ENCODE data around the gene TLCD5.

The TLCD5 gene

DNA sequence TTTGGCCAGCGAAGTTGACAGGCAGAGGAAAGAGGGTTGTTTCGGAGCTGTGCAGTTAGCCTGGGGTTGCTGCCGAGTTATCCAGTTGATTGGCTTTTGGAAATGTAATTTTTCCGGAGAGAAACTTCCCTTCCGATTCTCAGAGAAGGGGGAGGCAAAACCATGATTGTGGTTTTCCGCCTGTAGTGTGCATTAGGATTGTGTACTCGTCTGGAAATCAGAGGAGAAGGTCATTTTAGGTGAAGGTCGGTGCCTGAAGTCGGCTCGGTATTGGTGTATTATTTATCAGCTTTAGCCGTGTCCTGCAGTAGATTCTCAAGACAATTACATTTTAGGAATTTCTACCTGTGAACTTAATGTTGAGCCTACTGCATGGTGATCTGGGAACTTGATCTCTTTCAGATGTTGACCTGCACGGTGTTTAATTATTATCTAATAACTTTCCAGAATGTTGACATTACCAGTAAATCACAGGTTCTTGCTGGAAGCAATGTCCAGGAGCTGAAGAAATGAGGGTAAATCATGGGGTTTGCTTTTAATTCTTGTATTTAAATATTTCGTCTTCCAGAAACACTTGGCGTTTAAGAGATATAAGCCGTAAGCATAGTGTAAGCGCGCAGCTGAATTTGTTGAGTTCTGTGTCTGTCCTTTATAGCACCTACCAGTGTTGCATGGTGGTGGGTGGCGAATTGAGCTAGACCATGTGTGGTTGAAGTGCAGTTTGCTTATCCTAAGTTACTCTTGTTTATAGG, 12.4 kb downstream of the TLCD5 start:
- no peak for DNase-seq (ENCODE audit: low read depth)

GRCh38 chr11:120338107-120338933, 13.2 kb downstream of the TLCD5 start:
- no peak for DNase-seq (ENCODE audit: low read depth)

DNA sequence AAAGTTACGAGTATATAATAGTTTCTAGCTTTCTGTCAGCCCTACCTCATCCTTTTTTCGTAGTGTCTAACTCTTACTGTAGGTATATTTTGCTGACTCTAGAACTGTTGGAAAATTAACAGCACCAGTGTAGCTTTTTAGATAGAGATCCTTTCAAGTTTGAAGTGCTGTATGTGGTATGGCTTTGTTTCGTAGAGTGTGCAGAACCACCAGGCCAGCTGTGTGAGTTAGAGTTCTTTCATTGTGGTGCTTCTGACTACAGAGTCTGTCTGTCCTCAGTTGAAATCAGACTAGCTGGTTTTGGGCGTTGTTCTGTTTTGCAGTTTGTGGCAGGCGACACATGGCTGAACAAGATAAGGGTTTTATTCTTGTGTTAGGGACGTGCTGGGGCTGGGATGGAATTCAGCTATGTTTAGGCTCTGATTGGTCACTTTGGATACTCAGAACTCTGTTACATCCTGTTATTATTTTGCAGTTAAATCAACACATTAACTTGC, 14.3 kb downstream of the TLCD5 start:
- DNase-seq (ENCODE audit: low read depth): no peak

DNA sequence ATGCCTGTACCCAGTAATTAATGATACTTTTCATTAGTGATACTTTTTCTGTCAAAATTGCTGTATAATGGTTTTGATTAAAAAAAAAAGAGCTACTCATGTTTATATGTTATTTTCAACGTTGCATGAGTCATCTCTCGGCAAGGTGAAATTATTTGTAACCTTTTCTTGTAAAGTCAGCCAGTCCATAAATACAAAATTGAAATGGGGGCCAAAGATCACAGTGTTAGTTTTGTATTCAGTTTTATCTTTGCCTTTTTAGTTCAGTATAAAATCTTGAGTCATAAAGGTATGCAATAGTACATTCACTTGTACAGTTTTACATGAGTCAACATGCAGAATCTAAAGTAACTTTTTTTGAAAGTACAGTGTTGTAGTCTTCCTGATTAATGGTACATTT, 15.4 kb downstream of the TLCD5 start:
- no peak for DNase-seq (ENCODE audit: low read depth)

GRCh38 chr11:120342226-120342625, 17.1 kb downstream of the TLCD5 start:
- DNase-seq (ENCODE audit: low read depth): no peak

DNA sequence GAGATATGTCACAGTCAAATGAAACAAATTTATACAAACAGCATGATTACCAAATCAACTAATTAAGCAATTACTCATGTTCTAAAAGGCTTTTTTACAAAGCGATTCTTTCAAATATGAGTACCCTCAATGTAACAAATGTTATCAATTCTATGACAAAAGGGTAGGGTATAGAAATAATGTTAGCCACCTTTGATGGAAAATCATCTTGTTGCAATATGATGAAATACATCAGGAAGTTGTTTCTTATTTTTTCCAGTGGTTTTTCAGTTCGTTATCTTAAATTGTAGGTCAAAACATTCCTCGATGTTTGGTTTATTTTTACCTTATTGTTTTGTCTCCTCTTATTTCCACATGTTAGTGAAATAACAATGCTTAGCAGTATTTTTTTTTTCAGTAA, 17.6 kb downstream of the TLCD5 start:
- no peak for DNase-seq (ENCODE audit: low read depth)

- DNase-seq (ENCODE audit: low read depth): no peak
These were observed 18.3 kb downstream of the TLCD5 start for GRCh38 chr11:120343429-120343828.

DNA sequence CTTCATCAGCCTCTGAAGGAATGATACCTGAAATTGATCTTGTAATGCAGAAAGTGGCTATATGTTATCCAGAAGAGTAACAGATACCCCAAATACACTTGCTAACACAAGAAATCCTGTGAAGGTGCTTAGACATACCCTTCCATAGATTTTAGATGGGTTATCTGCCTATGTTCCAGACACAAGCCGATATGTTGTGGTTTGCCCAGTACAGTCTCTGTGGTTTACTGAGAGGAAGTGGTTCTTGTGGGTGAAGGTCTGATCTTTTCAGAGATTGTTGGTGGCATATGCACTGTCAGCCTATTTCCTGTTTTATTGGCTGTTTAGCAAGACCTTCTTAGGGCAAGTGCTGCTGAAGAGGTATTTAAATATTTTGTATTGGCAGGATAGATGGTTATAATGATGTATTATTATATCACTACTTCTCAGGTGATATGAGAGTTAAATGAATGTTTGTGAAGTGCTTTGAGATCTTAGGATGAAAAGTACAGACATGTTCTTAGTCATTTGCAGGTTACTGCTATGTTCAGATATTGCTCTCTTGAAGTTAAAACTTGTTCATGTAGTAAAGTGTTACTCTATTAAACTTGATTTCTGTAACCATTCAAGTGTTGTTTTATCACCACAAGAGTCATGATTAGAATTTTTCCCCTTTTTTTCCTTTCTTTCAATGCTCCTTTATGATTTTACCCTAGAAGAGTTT, 19.4 kb downstream of the TLCD5 start:
- DNase-seq (ENCODE audit: low read depth): no peak

- DNase-seq (ENCODE audit: low read depth): no peak
These were observed 21.1 kb downstream of the TLCD5 start for GRCh38 chr11:120346233-120346632.

- DNase-seq (ENCODE audit: low read depth): no peak
These were observed 25.5 kb downstream of the TLCD5 start for GRCh38 chr11:120350637-120351036.

DNA sequence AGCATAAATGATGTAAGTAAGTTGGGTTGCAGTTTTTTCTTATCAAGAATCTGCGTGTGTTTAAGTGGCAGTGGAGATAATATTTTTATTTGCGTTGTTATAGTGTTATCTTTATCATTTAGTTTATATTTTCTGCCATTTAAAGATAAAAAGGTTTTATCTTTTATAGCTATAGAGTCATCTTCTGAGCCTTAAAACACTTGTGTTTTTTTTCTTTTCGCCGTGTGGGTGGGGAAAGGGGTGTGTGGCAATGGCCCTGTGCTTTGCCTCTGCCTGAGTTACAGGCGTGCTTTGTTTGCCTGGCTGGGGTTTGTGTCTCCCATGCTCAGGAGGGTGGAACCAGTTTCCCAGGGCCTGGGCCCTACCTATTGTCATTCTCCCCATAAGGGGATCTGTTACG, 27.3 kb downstream of the TLCD5 start:
- DNase-seq (ENCODE audit: low read depth): no peak

DNA sequence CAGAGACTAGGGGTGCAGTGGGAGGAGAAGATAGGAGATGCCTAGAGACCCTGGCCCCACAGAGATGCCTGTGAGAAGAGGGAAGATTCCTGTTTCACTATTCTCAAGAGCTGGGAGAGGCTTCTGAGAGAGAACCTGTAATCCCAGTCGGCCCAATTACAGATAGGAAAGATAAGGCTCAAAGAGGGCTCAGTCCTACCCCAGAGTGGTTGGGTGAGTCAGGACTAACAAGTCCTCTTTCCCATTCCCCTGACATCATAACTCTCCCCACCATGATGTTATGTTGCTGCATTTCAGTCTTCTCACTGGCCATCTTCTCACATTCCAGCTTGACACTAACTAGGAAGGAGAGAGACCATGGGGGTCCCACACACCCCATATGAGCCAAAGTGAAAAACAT, 29.0 kb downstream of the TLCD5 start:
- no peak for DNase-seq (ENCODE audit: low read depth)

- no peak for DNase-seq (ENCODE audit: low read depth)
These were observed 29.7 kb downstream of the TLCD5 start for GRCh38 chr11:120354779-120355178.

GRCh38 chr11:120357620-120358019, 32.5 kb downstream of the TLCD5 start:
- no peak for DNase-seq (ENCODE audit: low read depth)

- no peak for DNase-seq (ENCODE audit: low read depth)
These were observed 33.6 kb downstream of the TLCD5 start for GRCh38 chr11:120358729-120359128.

DNA sequence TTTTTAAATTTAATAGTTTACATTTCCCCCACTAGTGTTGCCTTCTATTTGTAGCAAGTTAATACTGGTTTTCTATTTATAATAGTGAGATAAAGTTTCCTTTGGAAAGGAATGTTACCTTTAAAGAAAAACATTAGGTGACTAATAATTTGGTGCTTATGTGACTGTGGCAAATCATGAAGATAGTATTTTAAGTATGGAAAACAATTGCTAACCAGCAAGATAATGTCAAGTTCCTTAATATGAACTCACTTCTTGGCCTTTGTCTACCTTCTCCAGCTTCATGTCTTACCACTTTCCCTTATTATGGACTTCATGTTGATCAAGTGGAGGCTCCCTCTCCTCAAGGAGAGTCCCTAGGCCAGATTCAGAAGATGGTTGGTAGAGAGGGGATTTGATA, 38.3 kb downstream of the TLCD5 start:
- no peak for DNase-seq (ENCODE audit: low read depth)

DNA sequence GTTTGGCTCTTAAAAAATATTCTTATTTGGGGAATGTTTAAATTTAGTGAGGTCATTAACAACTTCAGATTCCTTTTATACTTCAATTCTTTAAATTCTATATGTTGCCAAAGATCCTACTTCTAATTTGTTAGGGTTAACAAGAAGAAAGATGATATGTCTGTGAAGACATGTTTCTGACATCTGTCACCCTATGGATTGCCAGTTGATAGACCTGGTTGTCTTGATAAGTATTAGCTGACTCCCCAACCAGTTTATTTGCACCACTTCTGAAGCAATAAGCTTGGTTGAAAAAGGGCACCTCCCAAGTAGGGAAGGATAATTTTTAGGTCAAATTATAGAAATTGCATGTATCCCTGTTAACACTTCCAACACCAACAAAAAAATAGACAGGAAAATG, 40.4 kb downstream of the TLCD5 start:
- no peak for DNase-seq (ENCODE audit: low read depth)

- DNase-seq (ENCODE audit: low read depth): no peak
These were observed 47.2 kb downstream of the TLCD5 start for GRCh38 chr11:120372296-120372695.

DNA sequence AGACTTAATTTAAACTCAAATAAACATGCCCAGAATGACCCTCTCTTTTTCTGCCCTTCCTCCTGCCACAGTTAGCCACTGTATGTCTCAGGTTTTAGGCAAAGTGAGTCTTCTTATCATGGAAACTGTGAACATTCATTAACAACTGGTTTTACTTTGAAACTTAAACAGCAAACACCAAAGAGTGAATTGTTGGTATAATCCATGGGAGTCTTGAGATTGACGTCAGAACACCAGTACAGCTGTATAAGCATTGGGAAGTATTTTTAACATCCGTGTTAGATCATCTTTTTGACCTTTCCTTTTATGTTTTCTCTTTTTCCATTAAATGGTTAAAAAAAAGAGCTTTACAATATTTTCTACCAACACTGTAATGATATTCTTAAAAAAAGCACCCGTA, 50.0 kb downstream of the TLCD5 start:
- no peak for DNase-seq (ENCODE audit: low read depth)

DNA sequence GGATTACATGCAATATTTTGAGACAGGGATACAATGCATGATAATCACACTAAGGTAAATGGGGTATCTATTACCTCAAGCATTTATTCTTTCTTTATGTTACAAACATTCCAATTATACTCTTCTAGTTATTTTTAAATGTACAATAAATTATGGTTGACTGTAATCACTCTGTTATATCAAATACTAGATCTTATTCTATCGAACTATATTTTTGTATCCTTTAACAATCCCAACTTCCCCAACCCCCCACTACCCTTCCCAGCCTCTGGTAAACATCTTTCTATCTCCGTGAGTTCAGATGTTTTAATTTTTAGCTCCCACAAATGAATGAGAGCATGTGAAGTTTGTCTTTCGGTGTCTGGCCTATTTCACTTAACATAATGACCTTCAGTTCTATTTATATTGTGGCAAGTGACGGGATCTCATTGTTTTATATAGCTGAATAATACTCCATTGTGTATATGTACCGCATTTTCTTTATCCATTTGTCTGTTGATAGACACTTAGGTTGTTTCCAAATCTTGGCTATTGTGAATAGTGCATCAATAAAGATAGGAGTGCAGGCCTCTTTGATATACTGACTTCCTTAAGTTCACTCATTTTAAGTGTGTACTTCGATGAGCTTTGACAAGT, 51.6 kb downstream of the TLCD5 start:
- DNase-seq (ENCODE audit: low read depth): no peak

- DNase-seq (ENCODE audit: low read depth): no peak
These were observed 53.4 kb downstream of the TLCD5 start for GRCh38 chr11:120378474-120378873.

DNA sequence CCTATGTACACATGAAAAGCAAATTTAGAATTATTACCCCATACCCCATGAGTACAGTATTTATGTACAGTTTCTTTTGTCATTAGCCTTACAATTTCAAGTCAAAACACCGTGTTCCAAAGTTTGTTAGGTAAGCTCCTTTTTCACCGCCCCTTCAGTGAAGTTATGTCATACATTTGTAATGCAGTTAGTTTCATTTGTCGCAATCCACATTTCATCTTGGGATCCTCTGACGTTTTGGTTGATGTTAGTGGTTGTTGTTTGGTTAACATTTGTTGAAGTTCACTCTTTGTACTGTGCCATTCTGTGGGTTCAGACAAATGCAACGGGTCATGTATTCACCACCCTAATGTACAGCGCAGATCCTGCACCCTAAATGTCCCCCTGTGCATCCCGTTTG, 56.3 kb downstream of the TLCD5 start:
- DNase-seq (ENCODE audit: low read depth): no peak

Measured in stromal cell of bone marrow (primary cell).